BLaER1 (cell line): ENCODE measurements around the gene FLCN.
A peak's percentile ranks its signal among the peaks of the same experiment; 100 is the strongest.

Source experiments
- H3K27ac ChIP-seq: shearing (Covaris generic); formaldehyde crosslinking; 2 replicates; pipeline ENCODE4 v1.8.1; 2022
- H3K27me3 ChIP-seq: shearing (Covaris generic); formaldehyde crosslinking; 2 replicates; pipeline ENCODE4 v1.8.1; 2022
- H3K36me3 ChIP-seq: shearing (Covaris generic); formaldehyde crosslinking; 2 replicates; pipeline ENCODE4 v1.8.1; 2022
- H3K4me1 ChIP-seq: shearing (Covaris generic); formaldehyde crosslinking; 2 replicates; pipeline ENCODE4 v1.8.1; 2022
- H3K4me2 ChIP-seq: shearing (Covaris generic); formaldehyde crosslinking; 2 replicates; pipeline ENCODE4 v1.8.1; 2022
- H3K4me3 ChIP-seq: shearing (Covaris generic); formaldehyde crosslinking; 2 replicates; pipeline ENCODE4 v1.8.1; 2022
- H3K9ac ChIP-seq: shearing (Covaris generic); formaldehyde crosslinking; 2 replicates; pipeline ENCODE4 v1.8.1; 2022
- H3K9me3 ChIP-seq: shearing (Covaris generic); formaldehyde crosslinking; 2 replicates; pipeline ENCODE4 v1.8.1; 2022
- H4K20me1 ChIP-seq: shearing (Covaris generic); formaldehyde crosslinking; 2 replicates; pipeline ENCODE4 v1.8.1; 2022
- Cebpa-rat ChIP-seq: shearing (Covaris generic); IDR thresholded peaks from 2 replicates; pipeline ENCODE4 v1.8.1; 2022

Gene FLCN

GRCh38 chr17:17214646-17215436 lies 22.1 kb downstream of the FLCN start:
- 0 out of 2 replicates have a peak, but pooled peaks cover 5% of the 10 kb centered on the region for H4K20me1 ChIP-seq
- H3K9me3 ChIP-seq: no peaks in the 10 kb centered on the region
- no peak overlapping the region for H3K9ac ChIP-seq
- H3K36me3 ChIP-seq: peaks cover 87% of the 10 kb centered on the region
- H3K27ac ChIP-seq: no peak overlapping the region
- H3K4me2 ChIP-seq: no peak overlapping the region
- H3K4me1 ChIP-seq: peaks cover 11% of the 10 kb centered on the region
- no peak overlapping the region for H3K4me3 ChIP-seq
- no peaks in the 10 kb centered on the region for H3K27me3 ChIP-seq
- TF ChIP-seq Cebpa-rat: no peak

GRCh38 chr17:17213775-17214174 lies 23.2 kb downstream of the FLCN start:
- Histone ChIP-seq H3K4me2 (no peak overlapping the region), H3K27ac (no peak overlapping the region), H3K27me3 (no peaks in the 10 kb centered on the region), H3K4me1 (peaks cover 11% of the 10 kb centered on the region), H3K4me3 (no peak overlapping the region), H3K36me3 (peaks cover 78% of the 10 kb centered on the region), H3K9ac (no peak overlapping the region), H4K20me1 (0 out of 2 replicates have a peak, but pooled peaks cover 5% of the 10 kb centered on the region), H3K9me3 (no peaks in the 10 kb centered on the region)
- TF ChIP-seq Cebpa-rat: no peak

GRCh38 chr17:17207998-17208397 lies 29.0 kb downstream of the FLCN start:
- peaks cover 14% of the 10 kb centered on the region for H4K20me1 ChIP-seq
- H3K4me1 ChIP-seq: peaks cover 49% of the 10 kb centered on the region
- H3K36me3 ChIP-seq: peaks cover 27% of the 10 kb centered on the region
- no peaks in the 10 kb centered on the region for H3K27me3 ChIP-seq
- 0 out of 2 replicates have a peak overlapping the region, but pooled peaks have one; percentile 9 for H3K27ac ChIP-seq
- H3K9me3 ChIP-seq: no peaks in the 10 kb centered on the region
- TF ChIP-seq Cebpa-rat: no peak
- no peak overlapping the region for H3K4me2 ChIP-seq
- no peak overlapping the region for H3K9ac ChIP-seq
- H3K4me3 ChIP-seq: no peak overlapping the region

- H3K36me3 ChIP-seq: peaks cover 32% of the 10 kb centered on the region
- no peak overlapping the region for H3K4me3 ChIP-seq
- no peaks in the 10 kb centered on the region for H3K27me3 ChIP-seq
- H3K9me3 ChIP-seq: no peaks in the 10 kb centered on the region
- H3K4me2 ChIP-seq: 0 out of 2 replicates have a peak overlapping the region, but pooled peaks have one; percentile 99
- H4K20me1 ChIP-seq: peaks cover 25% of the 10 kb centered on the region
- no peak overlapping the region for H3K9ac ChIP-seq
- H3K4me1 ChIP-seq: peaks cover 55% of the 10 kb centered on the region
- no peak for TF ChIP-seq Cebpa-rat
- H3K27ac ChIP-seq: peak overlapping the region; percentile 96
Measured at GRCh38 chr17:17206913-17207335, 30.0 kb downstream of the FLCN start.

- Histone ChIP-seq H3K36me3 (peaks cover 32% of the 10 kb centered on the region), H3K27me3 (no peaks in the 10 kb centered on the region), H3K27ac (peak within 1 kb of the TSS; percentile 96), H3K4me1 (peaks cover 55% of the 10 kb centered on the region), H3K4me2 (peak within 1 kb of the TSS; percentile 99), H4K20me1 (peaks cover 31% of the 10 kb centered on the region), H3K9me3 (no peaks in the 10 kb centered on the region), H3K4me3 (peak within 1 kb of the TSS; percentile 71), H3K9ac (peak within 1 kb of the TSS; percentile 85)
- no peak for TF ChIP-seq Cebpa-rat
Measured at GRCh38 chr17:17206124-17206912, 30.6 kb downstream of the FLCN start, which contains the start of gene PLD6. Gene PLD6 (minus strand): TSS chr17:17206333. CDS start chr17:17206286, 47 bp downstream.

- H3K4me2 ChIP-seq: peak overlapping the region; percentile 99
- H3K9ac ChIP-seq: peak overlapping the region; percentile 85
- peaks cover 39% of the 10 kb centered on the region for H4K20me1 ChIP-seq
- no peak for TF ChIP-seq Cebpa-rat
- H3K27me3 ChIP-seq: no peaks in the 10 kb centered on the region
- H3K36me3 ChIP-seq: peaks cover 32% of the 10 kb centered on the region
- peak overlapping the region; percentile 96 for H3K27ac ChIP-seq
- H3K4me3 ChIP-seq: peak overlapping the region; percentile 71
- H3K4me1 ChIP-seq: peaks cover 62% of the 10 kb centered on the region
- no peaks in the 10 kb centered on the region for H3K9me3 ChIP-seq
Measured at GRCh38 chr17:17205368-17206123, 31.4 kb downstream of the FLCN start.

- peaks cover 47% of the 10 kb centered on the region for H4K20me1 ChIP-seq
- peak overlapping the region; percentile 71 for H3K4me3 ChIP-seq
- no peak for TF ChIP-seq Cebpa-rat
- H3K9ac ChIP-seq: peak overlapping the region; percentile 85
- no peaks in the 10 kb centered on the region for H3K27me3 ChIP-seq
- H3K36me3 ChIP-seq: peaks cover 33% of the 10 kb centered on the region
- peaks cover 70% of the 10 kb centered on the region for H3K4me1 ChIP-seq
- peak overlapping the region; percentile 99 for H3K4me2 ChIP-seq
- H3K9me3 ChIP-seq: no peaks in the 10 kb centered on the region
- peak overlapping the region; percentile 96 for H3K27ac ChIP-seq
Measured at GRCh38 chr17:17204635-17205231, 32.2 kb downstream of the FLCN start.

- Histone ChIP-seq H3K9ac (peak overlapping the region; percentile 85), H3K4me2 (peak overlapping the region; percentile 99), H3K4me1 (peaks cover 76% of the 10 kb centered on the region), H3K9me3 (no peaks in the 10 kb centered on the region), H3K27ac (peak overlapping the region; percentile 96), H3K4me3 (peak overlapping the region; percentile 71), H4K20me1 (peaks cover 53% of the 10 kb centered on the region), H3K27me3 (no peaks in the 10 kb centered on the region), H3K36me3 (peaks cover 33% of the 10 kb centered on the region)
- no peak for TF ChIP-seq Cebpa-rat
Measured at GRCh38 chr17:17204041-17204591, 32.9 kb downstream of the FLCN start.
